Esophagus squamous epithelium (tissue), 4 donors: ENCODE data around the gene CCDC69.

Experiments
- POLR2A ChIP-seq, 4 donors: fragments of 450-650 bp; IDR thresholded peaks; one replicate each; pipeline ENCODE4 v1.6.1; 2017; ENCODE audit warnings: antibody characterized with exemption in 4 of 4, mild to moderate bottlenecking in 4 of 4, moderate library complexity in 3 of 4
- TF ChIP-seq, protein P1 (sequence below), 6 experiments: fragments of 450-650 bp in 4 of 6; fragments of 200-600 bp in 2 of 6; sonication (generic) in 2 of 6; IDR thresholded peaks; one replicate each; pipeline ENCODE4 v1.5.1; 2016 to 2019; ENCODE audit warnings: antibody characterized with exemption in 6 of 6, mild to moderate bottlenecking in 4 of 6, moderate library complexity in 4 of 6

DNA sequence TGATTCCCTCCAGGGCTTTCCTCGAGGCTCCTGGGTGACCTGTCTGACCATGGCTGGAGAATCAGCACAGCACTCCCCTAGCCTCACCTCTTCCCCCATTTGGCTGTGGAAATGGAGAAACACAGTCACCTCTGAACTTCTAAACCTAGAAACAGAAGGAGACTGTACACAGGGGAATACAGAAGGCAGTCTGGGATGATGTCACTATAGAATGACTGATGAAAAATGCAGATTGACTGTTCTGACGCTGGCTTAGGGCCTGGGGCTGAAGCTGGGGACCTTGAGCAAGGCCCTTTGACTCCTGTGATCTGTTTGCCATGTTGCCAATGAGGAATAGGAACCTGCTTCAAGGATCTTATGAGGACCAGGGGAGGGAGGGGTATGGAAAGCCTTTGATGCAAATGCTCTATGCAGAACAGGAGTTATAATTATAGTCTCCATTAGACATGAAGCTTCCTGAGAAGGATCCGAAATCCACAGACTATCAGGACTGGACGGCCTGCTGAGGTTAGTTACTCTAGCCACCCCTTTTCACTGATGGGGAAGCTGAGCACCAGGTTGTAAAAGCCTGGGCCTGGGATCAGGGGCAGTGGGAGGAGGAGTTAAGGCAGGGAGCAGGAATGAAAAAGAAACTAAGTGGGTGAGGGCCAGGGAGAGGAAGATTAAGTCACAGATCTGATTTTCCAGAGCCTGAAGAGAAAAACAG, 41.9 kb downstream of the CCDC69 start:
- TF ChIP-seq, protein P1, sequence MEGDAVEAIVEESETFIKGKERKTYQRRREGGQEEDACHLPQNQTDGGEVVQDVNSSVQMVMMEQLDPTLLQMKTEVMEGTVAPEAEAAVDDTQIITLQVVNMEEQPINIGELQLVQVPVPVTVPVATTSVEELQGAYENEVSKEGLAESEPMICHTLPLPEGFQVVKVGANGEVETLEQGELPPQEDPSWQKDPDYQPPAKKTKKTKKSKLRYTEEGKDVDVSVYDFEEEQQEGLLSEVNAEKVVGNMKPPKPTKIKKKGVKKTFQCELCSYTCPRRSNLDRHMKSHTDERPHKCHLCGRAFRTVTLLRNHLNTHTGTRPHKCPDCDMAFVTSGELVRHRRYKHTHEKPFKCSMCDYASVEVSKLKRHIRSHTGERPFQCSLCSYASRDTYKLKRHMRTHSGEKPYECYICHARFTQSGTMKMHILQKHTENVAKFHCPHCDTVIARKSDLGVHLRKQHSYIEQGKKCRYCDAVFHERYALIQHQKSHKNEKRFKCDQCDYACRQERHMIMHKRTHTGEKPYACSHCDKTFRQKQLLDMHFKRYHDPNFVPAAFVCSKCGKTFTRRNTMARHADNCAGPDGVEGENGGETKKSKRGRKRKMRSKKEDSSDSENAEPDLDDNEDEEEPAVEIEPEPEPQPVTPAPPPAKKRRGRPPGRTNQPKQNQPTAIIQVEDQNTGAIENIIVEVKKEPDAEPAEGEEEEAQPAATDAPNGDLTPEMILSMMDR (IDR thresholded peaks at IDR 0.05) = no peak
- no peak for TF ChIP-seq POLR2A (IDR thresholded peaks at IDR 0.05)
